Glomerular visceral epithelial cell (primary cell): Measurements from ENCODE around the gene AWAT2.
A peak's percentile ranks its signal among the peaks of the same experiment; 100 is the strongest.
"Not testable (repeated sequence)": the region's sequence is repeated elsewhere in the genome, so short reads cannot be mapped to it uniquely, and the experiment has no call there.

Source experiments
- DNase-seq: peaks from one replicate; pipeline ENCODE4 v3.0.0-alpha.2; 2016; ENCODE audit errors: extremely low spot score

AWAT2 gene

DNA sequence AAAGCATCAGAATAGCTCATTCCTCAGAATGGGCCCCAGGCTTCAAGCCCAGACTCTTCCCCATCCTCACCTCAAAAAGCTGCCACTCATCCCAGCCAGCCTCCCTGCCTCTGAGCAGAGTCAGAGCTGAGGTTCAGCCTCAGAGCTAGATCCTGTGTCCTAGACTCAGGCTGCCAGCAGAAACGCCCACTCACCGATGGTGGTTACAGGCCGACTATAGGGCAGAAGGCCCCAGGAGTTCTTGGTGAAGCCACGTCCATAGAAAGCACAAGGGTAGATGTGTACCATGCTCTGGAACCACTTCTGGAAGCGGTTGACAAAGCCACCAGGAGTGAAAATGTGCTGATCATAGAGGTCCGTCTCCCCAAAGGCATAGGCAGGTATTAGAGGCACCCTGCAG is 7.7 kb downstream of the AWAT2 start:
- DNase-seq, result no peak

DNA sequence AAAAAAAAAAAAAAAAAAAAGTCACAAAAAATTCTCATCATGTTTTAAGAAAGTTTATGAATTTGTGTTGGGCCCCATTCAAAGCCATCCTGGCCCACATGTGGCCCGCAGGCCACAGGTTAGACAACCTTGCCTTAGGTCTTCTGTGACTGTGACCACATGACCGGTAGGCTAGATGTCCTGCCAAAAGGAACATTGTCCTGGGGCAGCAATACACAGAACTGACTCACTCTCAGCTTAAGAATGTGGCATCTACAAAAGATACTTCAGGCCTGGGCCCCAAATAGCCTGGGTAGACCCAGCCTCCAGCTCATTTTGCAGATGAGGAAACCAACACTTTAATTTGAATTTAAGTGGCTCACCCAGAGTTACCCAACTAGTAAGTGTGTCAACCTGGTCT is 10.0 kb downstream of the AWAT2 start:
- no peak for DNase-seq

DNA sequence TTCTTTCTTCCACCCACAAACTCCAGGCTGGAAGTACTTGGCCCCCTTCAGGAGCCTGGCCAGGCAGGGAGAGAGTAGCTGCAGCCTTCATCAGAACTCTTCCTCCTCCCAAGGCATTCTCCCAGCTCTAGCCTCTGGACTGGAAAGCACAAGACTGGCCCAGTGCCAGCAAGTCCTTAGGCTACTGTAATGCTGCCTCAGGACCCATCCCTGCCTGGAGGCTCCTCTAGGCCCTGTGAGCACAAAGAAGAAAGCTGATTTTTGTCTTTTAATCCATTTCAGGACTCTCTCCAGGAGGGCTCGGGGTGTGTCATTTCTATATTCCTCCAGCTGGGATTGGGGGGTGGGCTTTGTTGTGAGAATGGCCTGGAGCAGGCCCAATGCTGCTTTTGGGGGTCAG is 10.8 kb downstream of the AWAT2 start:
- DNase-seq, result no peak

DNA sequence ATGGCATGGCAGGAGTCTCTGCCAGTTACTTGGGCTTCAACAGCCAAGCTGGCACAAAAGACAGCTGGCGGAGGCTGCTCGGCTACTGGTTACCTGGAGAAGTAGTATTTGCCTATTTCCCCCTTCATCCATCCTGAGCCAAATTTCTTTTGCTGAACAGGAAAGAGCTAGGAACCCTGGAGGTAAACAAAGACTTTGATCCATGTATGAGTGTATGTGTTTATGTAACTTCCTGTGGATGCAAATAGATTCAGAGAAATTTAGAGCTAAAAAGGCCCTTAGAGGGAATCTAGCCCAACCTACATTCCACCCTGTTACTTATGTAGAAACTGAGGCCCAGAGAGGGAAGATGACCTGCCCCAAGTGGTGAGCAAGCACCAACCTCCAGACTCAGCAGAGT is 11.2 kb downstream of the AWAT2 start:
- DNase-seq, result no peak

DNA sequence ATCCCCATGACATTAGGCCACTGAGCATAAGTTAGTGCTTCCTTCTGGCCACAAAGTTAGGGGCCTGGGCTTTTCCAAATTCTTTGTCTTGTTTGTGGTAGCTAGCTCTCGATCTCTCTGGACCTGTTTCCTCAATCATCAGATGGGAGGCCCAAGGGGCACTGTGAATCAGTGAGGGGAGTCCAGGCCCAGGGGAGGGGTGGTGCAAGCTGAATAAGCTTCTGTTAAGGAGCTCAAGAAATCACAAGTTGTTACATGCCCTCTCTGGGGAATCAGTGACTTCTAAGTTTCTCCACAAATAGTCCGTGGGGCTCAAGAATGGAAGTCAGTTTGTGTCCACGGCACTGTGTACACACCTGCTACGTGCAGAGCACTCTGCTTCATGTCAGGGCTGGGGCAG is 15.1 kb downstream of the AWAT2 start:
- no peak for DNase-seq

DNA sequence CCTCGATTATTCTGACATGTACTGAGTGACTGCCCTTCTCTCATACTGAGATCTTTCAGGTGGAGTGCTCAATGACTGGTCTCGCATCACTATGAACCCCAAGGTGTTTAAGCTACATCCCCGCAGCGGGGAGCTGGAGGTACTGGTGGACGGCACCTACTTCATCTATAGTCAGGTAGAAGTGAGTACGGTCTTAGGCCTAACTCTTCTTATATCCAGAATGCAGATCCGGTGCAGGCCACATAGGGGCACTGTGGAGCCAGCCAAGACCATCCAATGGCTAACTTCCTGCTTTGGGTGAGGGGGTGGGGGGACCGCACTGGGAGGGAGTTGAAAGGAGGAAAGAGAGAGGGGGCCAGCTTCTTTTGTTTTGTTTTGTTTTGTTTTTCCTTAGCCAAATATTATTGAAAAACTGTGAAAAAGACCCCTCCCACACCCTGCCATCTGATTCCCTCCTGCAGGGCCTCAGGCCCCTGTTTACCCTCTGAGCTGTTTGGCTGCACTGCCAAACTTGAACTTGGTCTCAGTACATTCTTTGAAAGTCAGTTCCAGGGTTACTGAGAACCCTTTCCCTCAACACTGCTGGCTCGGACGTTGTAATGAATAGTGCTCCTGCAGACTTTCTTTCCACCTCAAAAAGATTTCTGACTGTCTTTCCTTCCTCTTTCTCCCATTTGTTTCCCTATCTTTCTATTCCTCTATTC is 16.2 kb downstream of the AWAT2 start:
- DNase-seq, result no peak

DNA sequence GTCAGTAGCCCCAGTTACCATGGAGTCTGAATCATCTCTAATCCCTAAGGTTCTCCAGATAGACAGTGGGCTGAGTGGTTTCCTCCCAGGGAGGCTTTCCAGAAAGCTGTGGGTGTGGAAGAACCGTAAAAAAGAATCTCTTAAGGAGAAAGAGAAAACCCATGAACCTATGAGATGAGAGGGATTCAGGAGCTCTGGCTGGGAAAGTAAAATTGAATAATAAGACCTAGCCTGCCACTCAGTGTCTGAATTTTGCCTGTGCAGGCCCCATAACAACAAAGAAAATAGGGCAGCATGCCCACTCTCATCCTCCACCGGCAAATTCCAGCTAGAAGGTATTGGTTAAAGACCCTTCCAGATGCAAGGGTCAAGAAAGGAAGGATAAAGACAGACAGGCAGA is 16.9 kb downstream of the AWAT2 start:
- DNase-seq, result no peak

DNA sequence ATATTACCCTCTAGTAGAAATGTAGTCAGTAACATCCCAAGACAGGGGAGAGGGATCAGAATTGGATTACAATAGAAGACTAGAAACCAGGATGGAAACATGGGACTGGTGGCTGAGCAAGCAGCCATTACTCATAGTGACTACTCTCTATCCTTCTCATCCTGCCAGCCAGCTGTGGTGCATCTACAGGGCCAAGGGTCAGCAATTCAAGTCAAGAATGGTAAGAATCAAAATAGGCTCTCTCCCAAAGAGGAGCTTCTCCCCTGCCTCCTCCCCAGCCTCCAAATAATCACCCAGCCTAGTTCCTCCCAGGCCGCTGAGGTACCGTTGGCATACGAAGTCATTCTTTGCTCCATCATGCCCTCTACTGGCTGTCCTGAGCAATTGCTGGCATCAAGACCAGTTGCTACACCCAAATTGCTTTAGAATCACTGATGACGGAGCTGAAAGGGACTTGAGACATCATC is 19.4 kb downstream of the AWAT2 start:
- peak; percentile 39 for DNase-seq

DNA sequence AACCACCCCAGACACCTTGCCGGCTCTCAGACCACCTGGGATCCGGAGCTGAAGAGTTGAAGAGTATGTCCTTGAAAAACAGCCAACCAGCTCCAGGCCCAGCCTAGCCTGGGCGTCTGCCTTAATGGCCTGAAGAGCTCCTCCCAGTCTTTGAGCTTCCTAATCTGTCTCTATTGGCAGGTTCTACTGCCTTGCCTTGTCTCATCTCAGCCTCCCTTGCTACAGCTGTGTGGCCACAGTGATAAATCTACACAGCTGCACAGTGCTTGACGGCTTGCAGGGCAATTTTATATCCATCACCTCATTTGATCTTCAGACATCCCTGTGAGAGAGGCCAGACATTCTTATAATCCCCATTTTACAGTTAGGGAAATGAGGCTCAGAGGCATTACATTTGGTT is 19.9 kb downstream of the AWAT2 start:
- DNase-seq, result no peak

DNA sequence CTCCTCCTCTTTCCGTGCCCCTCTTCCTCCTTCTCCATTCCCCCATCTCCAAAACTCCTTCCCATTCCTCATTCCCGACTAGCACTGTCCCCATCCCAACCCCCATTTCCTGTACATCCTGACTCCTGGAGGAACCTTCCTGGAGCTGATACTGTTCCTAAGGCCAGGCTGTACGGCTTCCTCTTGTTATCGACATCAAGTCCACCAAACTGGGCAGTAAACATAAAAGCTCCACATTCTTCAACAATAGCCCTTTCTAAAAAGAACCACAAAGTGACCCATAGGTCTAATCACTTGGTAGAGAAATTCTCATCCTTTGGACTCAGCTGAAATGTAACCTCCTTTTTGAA is 22.9 kb downstream of the AWAT2 start:
- no peak for DNase-seq

DNA sequence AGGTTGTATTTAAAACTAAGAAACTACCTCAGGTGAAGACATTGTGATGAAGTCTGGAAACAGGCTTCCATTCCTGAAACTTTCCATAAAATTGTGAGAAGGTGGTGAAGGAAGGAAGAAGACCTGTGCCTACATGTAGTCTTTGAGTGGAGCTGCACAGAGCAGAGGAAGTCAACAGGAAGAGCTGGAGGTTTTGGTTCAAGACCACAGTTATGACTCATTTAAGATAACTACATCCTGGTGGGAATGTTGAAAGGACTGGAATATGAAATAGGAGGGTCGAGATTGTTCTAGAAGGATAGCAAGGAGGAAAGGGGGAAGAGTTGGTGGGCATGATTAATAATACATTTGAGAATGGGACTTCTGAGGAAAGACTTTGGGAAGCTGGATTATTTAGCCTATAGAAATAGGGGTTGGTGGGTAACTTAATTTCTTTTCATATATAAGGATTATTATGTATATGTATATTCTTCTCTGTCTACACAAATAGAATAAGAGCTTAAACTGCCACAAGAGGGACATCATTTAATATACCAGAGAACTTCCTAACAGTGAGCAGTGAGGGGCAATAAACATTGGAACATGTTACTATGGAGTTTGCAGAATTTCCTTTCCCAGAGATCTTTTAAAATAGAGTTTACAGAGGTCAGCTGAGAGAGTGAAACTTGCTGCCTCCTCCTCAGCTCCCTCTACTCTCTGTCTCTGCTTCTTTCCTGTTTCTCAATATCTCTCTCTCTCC is 23.5 kb downstream of the AWAT2 start:
- DNase-seq, result no peak

DNA sequence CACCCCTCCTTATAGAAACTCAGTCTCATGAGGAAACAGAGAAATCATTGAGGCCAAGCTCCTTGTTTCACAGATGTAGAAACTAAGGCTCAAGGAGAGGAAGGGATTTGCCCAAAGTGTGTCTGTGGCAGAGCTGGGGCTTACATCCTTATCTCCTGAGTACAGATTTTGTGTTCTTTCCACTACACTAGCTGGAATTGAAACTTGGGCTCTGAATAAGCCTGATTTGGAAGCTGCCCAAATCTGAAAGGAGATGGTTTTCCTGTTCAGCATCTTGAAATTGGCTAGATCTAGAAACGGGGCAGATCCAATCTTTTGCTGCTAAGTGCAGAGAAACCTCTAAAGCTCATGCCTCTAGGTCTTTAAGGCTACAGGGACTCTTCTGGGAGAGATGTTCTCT is 24.3 kb downstream of the AWAT2 start:
- no peak for DNase-seq

DNA sequence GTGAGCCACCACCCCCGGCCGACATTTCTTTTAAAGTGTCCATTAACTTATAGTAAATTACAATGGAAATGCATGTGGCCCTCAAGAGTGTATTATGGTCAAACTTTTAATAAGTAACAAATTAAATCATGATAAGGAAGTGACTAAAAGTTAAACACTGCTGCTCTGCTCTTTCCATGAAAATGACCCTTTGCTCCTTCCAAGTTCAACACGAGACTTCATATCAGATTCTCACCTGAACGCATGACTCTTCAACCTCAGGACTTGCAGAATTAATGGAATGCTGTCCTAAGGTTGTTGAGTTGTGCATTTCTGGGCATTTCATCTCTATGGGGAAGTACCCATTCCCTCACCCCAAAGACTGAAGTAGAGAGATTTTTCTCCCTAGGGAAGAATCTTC is 27.1 kb downstream of the AWAT2 start:
- peak; percentile 20 for DNase-seq

DNA sequence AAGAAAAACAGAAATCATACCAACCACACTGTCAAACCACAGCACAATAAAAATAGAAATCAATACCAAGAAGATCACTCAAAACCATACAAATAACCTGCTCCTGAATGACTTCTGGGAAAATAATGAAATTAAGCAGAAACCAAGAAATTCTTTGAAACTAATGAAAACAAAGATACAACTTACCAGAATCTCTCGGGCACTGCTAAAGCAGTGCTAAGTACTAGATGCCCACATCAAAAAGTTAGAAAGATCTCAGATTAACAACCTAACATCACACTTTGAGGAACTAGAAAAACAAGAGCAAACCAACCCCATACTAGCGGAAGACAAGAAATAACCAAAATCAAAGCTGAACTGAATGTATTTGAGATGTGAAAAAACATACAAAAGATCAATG is 33.2 kb downstream of the AWAT2 start:
- DNase-seq, result no peak

DNA sequence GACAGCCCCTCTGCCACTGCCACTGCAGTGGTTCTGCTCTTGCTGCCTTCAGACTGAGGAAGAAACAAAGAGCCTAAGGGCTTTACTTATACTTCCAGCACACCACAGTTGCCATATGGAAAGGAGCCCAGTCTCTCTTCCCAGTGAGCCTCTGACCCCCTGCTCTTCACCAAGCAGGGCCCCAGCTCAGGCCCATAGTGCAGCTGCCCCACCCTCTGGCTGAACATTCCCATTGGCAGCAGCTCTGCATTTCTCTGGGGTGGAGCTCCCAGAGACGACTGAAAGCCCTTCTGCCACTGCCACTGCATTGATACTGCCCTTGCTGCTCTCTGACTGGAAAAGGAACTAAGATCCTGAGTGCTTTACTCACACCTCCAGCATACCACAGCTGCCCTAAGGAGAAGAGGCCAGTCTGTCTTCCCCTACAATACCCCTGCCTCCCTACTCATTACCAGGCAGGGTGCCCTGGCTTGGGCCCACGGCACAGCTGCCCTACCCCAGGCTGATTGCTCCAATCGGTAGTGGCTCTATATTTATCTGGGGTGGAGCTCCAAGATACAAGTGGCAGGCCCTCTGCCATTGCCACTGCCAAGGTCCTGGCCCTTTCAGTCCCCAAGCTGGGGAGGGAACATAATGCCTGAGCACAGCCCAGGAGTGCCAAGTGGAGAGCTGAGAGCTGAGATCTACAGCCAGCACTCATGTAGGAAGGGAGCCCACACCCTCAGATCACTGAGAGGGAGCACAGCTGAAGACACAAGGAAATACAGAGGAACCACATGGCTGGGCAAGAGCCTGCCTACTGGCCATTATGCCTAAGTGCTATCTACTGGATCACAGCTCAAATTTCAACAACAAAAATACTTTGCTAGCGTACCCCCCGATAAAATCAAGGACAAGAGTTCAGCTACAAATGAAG is 36.0 kb downstream of the AWAT2 start:
- no peak for DNase-seq

DNA sequence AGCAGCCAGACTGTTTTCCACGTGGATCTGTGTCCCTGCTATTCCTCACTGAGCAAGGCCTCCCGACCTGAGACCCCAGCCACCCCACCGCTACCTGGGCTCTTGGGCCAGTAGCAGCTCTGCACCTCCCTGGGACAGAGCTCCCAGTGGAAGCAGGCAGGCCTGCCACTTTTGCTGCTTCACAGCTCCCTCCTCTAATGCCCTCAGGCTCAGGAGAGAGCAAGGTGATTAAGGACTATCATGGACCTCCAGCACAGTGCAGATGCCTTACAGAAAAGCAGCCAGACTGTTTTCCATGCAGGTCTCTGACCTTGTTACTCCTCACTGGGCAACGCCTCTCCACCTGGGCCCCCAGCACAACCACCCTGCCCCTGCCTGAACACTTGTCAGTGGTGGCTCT is 37.0 kb downstream of the AWAT2 start:
- no peak for DNase-seq

DNA sequence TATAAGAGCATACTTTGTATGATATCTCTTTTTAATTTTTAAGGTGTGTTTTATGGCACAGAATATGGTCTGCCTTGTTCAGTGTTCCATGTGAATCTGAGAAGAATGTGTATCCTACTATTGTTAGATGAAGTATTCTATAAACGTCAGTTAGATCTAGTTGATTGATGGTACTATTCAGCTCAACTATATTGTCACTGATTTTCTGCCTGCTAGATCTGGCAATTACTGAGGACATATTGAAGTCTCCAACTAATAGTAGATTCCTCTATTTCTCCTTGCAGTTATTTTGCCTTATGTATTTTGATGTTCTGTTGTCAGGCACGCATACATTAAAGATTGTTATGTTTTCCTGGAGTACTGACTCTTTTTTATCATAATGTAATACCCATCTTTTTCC is 39.8 kb downstream of the AWAT2 start:
- no peak for DNase-seq

DNA sequence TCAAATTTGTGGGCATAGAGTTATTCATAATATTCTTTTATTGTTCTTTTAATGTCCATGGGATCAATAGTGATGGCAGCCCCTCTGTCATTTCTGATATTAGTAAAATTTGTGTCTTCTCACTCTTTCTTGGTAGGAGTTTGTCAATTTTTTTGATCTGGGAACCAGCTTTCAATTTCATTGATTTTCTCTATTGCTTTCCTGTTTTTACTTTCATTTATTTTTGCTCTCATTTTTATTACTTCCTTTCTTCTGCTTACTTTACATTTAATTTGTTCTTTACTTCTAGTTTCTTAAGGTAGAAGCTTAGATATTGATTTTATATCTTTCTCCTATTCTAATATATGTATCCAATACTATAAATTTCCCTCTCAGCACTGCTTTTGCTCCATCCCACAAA is 40.7 kb downstream of the AWAT2 start:
- no peak for DNase-seq

DNA sequence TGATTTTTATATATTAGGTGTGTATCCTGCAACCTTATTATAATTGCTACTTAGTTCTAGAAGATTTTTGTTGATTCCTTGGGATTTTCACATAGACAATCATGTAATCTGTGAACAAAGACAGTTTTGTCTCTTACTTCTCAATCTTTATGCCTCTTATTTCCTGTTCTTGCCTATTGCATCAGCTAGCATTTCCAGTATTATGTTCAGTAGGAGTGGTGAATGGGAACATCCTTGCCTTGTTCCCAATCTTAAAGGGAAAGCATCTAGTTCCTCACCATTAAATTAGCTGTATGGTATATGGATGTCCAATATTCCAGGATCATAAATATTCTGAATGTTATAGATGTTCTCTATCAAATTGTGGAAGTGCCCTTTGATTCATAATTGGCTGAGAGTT is 41.8 kb downstream of the AWAT2 start:
- no peak for DNase-seq

DNA sequence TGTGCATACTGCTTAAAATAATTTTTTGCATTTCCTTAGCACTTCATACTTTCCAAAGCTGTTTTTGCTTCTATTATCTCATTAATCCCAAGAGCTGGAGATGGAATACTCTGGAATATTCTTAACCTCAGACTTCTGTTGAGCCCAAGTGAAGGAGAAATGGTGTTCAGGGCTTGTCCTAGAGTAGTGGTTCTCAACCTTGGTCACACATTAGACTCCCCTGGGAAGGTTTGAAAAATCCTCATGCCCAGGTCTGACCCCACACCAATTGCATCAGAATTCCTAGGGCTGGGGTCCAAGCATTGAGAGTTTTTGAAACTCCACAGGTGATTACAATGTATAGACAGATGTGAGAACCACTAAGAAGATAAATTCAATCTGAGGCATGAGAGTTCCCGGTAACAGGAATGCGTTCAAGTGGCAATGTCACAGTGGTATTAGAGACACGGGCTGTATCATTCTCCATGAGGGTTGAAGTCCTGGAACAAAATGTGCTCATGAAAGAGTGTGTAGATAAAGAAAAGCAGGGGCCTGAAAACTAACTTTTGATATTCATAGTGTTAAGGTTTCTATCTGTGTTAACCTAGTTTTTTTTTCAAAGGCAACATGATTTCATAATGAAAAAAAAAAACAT is 47.9 kb downstream of the AWAT2 start:
- no peak for DNase-seq

DNA sequence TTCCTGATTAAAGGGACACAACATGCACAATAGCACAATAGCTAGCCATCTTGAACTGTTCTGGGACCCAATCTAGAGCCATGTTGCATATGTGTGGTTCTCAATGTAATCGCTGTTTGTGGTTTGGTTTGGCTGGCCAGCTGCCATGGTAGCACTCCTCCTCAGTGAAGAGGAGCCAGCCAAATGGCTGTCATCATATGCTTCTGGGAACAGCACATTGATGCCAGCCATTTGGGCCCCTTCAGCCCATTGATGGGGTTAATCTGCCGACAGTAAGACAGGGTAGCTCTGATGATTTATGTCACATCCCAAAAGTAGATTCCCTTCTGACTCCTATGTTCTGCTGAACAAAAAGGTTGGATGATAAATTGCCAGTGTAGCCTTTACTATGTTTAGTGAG is 48.5 kb downstream of the AWAT2 start:
- no peak for DNase-seq

DNA sequence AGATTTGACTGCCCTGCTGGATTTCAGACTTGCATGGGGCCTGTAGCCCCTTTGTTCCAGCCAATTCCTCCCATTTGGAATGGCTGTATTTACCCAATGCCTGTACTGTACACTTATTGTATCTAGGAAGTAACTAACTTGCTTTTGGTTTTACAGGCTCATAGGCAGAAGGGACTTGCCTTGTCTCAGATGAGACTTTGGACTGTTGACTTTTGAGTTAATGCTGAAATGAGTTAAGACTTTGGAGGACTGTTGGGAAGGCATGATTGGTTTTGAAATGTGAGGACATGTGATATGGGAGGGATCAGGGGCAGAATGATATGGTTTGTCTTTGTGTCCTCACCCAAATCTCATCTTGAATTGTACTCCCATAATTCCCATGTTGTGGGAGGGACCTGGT is 51.4 kb downstream of the AWAT2 start:
- not testable (repeated sequence) for DNase-seq
